NCI-H2196 treated with DMSO at 0.1 percent for 48 hours (cell line): ENCODE measurements around the gene SEC61A1.

Experiments
- DNase-seq: peaks from one replicate; lab custom pipeline; 2025; ENCODE audit not compliant: unreplicated experiment; lab: John Stamatoyannopoulos, UW

Gene SEC61A1

GRCh38 chr3:128111147-128111546 lies 58.9 kb downstream of the SEC61A1 start:
- no peak for DNase-seq

- peak; percentile 48 for DNase-seq
These were observed 60.2 kb downstream of the SEC61A1 start for GRCh38 chr3:128112357-128112968.

GRCh38 chr3:128113817-128114794 lies 61.9 kb downstream of the SEC61A1 start:
- no peak for DNase-seq
